Gastrocnemius medialis (tissue), 4 donors: ENCODE data around the gene QDPR. TPM values are rescaled to one million over a fixed set of nuclear protein-coding genes. Genes with fewer than 3 reads are reported as not detected.

Source experiments
- ATAC-seq, 2 donors: fragments of 150-250 bp; one replicate each; pipeline ENCODE4 v1.9.1; 2016
- DNase-seq, 2 donors: peaks; one replicate each; pipeline ENCODE4 v3.0.0-alpha.2; 2019
- H3K27ac ChIP-seq, 4 donors: fragments of 200-600 bp; sonication (generic); 1 replicate in 1 of 4; 2 replicates in 3 of 4; pipeline ENCODE4 v1.5.1; 2016 to 2018; ENCODE audit warnings: mild to moderate bottlenecking in 2 of 4, moderate library complexity in 1 of 4
- H3K27me3 ChIP-seq, 3 donors: fragments of 200-600 bp; sonication (generic) in 2 of 3; 1 replicate in 1 of 3; 2 replicates in 2 of 3; pipeline versions ENCODE4 v1.5.1 to v1.6.0; 2016 to 2019; ENCODE audit warnings: mild to moderate bottlenecking in 1 of 3, moderate library complexity in 1 of 3
- H3K36me3 ChIP-seq, 2 donors: fragments of 200-600 bp; sonication (generic) in 1 of 2; one replicate each; pipeline ENCODE4 v1.5.1; 2017 to 2018
- H3K4me1 ChIP-seq, 2 donors: fragments of 200-600 bp; sonication (generic) in 1 of 2; one replicate each; pipeline ENCODE4 v1.5.1; 2016 to 2017; ENCODE audit warnings: mild to moderate bottlenecking in 2 of 2
- H3K4me3 ChIP-seq, 4 donors: fragments of 200-600 bp; sonication (generic) in 3 of 4; 1 replicate in 1 of 4; 2 replicates in 3 of 4; pipeline ENCODE4 v1.5.1; 2016 to 2019; ENCODE audit warnings: mild to moderate bottlenecking in 2 of 4
- H3K9me3 ChIP-seq, 3 donors: fragments of 200-600 bp; sonication (generic) in 2 of 3; 1 replicate in 1 of 3; 2 replicates in 2 of 3; pipeline ENCODE4 v1.5.1; 2016 to 2019
- CTCF ChIP-seq, 5 experiments: fragments of 450-650 bp in 3 of 5; fragments of 200-600 bp in 2 of 5; sonication (generic) in 2 of 5; IDR thresholded peaks in 4 of 5; conservative IDR thresholded peaks in 1 of 5; 1 replicate in 4 of 5; 2 replicates in 1 of 5; pipeline ENCODE4 v1.5.1; 2016 to 2019; ENCODE audit warnings: antibody characterized with exemption in 5 of 5, mild to moderate bottlenecking in 3 of 5, moderate library complexity in 3 of 5
- POLR2A ChIP-seq, 2 donors: fragments of 450-650 bp; IDR thresholded peaks; one replicate each; pipeline ENCODE4 v1.6.1; 2017; ENCODE audit warnings: antibody characterized with exemption in 2 of 2, mild to moderate bottlenecking in 2 of 2, moderate library complexity in 2 of 2
- in situ Hi-C, 4 donors: fragments of 200-750 bp; cut with MboI; loops; one replicate each; pipeline versions ENCODE4 v1.15.0 to v1.8.0; 2017; ENCODE audit warnings: low sequenced_read_pairs in 4 of 4
- intact Hi-C: fragments of 100-400 bp; cut with DNase I; formaldehyde crosslinking; loops from one replicate; pipeline ENCODE4 v1.15.1; 2023; ENCODE audit warnings: low total_unique reads
- total RNA-seq, 4 donors: library from RNA; depleted of rRNA; stranded (reverse); fragments of >200 nt; gene quantifications; one replicate each; pipeline versions ENCODE4 v1.1.0 to v1.2.3, GENCODE V29; 2016

The QDPR gene
- total RNA-seq, 4 donors from 2014 or later = 6.9 to 15.6 (median 9.1) TPM

DNA sequence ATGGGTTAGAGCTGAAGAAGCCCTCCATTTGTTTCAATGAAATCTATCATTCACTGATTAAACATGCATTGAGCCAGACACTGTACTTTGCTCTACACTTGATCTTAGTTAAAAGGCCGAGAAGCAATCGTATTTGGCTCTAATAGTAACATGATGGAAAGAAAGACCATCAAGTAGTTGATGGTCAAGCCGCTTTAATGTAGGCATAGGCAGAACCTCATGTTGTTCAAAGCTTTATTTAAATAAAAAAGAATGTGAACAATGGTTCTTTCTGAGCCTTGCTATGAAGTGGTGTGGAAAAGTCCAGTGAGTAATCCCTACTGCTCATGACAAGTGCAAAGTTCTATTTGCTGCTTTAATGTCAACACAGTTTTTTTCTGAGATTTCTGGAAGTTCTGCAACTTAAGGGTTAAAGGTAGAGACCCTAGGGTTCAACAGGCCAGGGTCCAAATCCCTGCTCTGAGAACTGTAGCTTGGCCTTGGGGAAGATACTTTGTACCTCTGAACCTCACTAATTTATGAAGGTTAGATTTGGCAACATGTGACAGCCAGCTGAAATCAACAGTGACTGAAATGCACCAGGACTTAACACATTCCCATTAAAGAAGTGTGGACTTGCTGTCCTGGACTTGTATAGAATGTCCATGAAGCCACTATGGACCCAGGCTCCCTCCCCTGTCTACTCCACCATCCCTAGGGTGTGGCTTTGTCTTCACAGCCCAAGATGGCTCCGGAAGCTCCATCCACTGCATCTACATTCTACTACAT, 47.2 kb upstream of the QDPR start:
- Histone ChIP-seq H3K4me3 (no peak overlapping the region), H3K27me3 (no peaks in the 10 kb centered on the region), H3K36me3 (no peaks in the 10 kb centered on the region), H3K4me1 (no peaks in the 10 kb centered on the region), H3K27ac (no peak overlapping the region), H3K9me3 (no peaks in the 10 kb centered on the region)
- DNase-seq (no peak), ATAC-seq (no peak)
- intact Hi-C loops (no loop called here), in situ Hi-C loops (loop anchor here in 2 of 4 donors (10.0 to 25.0 kb wide), 2 partner anchors 76 to 253 kb away; partner anchors contain the start of genes DCAF16 (in 2 of the 2) and NCAPG (in 2 of the 2))
- TF ChIP-seq POLR2A (IDR thresholded peaks at IDR 0.05) (no peak), CTCF (IDR thresholded peaks at IDR 0.05 in 4 of 5, conservative IDR thresholded peaks at IDR 0.05 in 1 of 5) (no peak)

DNA sequence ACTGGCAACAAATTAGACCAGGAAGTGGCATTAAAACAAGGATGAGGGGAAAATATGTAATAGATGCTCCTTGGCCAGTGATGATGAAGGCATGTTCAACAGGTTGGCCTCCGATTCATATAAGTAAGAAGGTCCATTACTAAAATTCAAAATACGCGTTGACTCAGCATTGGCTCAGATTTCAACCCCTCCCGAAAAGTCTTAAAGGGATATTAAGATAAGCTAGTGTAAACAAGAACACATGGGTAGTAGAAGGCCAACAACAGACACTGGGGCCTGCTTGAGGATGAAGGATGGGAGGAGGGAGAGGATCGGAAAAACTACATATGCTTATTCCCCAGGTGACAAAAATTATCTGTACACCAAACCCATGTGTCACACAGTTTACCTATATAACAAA, 46.0 kb upstream of the QDPR start:
- Histone ChIP-seq H3K27me3 (no peaks in the 10 kb centered on the region), H3K9me3 (no peaks in the 10 kb centered on the region), H3K27ac (no peak overlapping the region), H3K36me3 (no peaks in the 10 kb centered on the region), H3K4me3 (no peak overlapping the region), H3K4me1 (no peaks in the 10 kb centered on the region)
- no peak for TF ChIP-seq POLR2A (IDR thresholded peaks at IDR 0.05)
- no peak for TF ChIP-seq CTCF (IDR thresholded peaks at IDR 0.05 in 4 of 5, conservative IDR thresholded peaks at IDR 0.05 in 1 of 5)
- ATAC-seq (no peak), DNase-seq (no peak)
- in situ Hi-C loops (loop anchor here in 2 of 4 donors (10.0 to 25.0 kb wide), 2 partner anchors 77 to 254 kb away; partner anchors contain the start of genes DCAF16 (in 2 of the 2) and NCAPG (in 2 of the 2)), intact Hi-C loops (no loop called here)

- in situ Hi-C loops = loop anchor here in 2 of 4 donors (10.0 to 25.0 kb wide), 2 partner anchors 78 to 256 kb away; partner anchors contain the start of genes DCAF16 (in 2 of the 2) and NCAPG (in 2 of the 2)
- no peak for TF ChIP-seq CTCF (IDR thresholded peaks at IDR 0.05 in 4 of 5, conservative IDR thresholded peaks at IDR 0.05 in 1 of 5)
- TF ChIP-seq POLR2A (IDR thresholded peaks at IDR 0.05) = no peak
Measured at GRCh38 chr4:17556498-17556897, 44.6 kb upstream of the QDPR start.

GRCh38 chr4:17554568-17554967, 42.7 kb upstream of the QDPR start:
- no peaks in the 10 kb centered on the region for H3K4me1 ChIP-seq
- H3K27me3 ChIP-seq = no peaks in the 10 kb centered on the region
- no peak for ATAC-seq
- no peak overlapping the region for H3K27ac ChIP-seq
- H3K36me3 ChIP-seq = no peaks in the 10 kb centered on the region
- DNase-seq = no peak
- intact Hi-C loops = no loop called here
- H3K9me3 ChIP-seq = no peaks in the 10 kb centered on the region
- TF ChIP-seq CTCF (IDR thresholded peaks at IDR 0.05 in 4 of 5, conservative IDR thresholded peaks at IDR 0.05 in 1 of 5) = no peak
- no peak for TF ChIP-seq POLR2A (IDR thresholded peaks at IDR 0.05)
- no peak overlapping the region for H3K4me3 ChIP-seq
- in situ Hi-C loops = loop anchor here in 2 of 4 donors (10.0 to 25.0 kb wide), 2 partner anchors 80 to 258 kb away; partner anchors contain the start of genes DCAF16 (in 2 of the 2) and NCAPG (in 2 of the 2)

More at GRCh38 chr4:17556498-17556897, 44.6 kb upstream of the QDPR start:
- Histone ChIP-seq H3K9me3 (no peaks in the 10 kb centered on the region), H3K27ac (no peak overlapping the region), H3K27me3 (no peaks in the 10 kb centered on the region), H3K36me3 (no peaks in the 10 kb centered on the region), H3K4me3 (no peak overlapping the region), H3K4me1 (no peaks in the 10 kb centered on the region)
- no peak for DNase-seq
- intact Hi-C loops = no loop called here
- ATAC-seq = no peak
